Activated CD4-positive, alpha-beta T cell treated with anti-CD3 and anti-CD28 coated beads, Interleukin-2, amount 50 U/mL, for 4 hours (primary cell): Measurements from ENCODE around the gene GPR137C.

Experiments
- DNase-seq, 2 experiments: peaks; one replicate each; pipeline ENCODE4 v3.0.0-alpha.2; 2020

The GPR137C gene, protein sequence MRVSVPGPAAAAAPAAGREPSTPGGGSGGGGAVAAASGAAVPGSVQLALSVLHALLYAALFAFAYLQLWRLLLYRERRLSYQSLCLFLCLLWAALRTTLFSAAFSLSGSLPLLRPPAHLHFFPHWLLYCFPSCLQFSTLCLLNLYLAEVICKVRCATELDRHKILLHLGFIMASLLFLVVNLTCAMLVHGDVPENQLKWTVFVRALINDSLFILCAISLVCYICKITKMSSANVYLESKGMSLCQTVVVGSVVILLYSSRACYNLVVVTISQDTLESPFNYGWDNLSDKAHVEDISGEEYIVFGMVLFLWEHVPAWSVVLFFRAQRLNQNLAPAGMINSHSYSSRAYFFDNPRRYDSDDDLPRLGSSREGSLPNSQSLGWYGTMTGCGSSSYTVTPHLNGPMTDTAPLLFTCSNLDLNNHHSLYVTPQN

DNA sequence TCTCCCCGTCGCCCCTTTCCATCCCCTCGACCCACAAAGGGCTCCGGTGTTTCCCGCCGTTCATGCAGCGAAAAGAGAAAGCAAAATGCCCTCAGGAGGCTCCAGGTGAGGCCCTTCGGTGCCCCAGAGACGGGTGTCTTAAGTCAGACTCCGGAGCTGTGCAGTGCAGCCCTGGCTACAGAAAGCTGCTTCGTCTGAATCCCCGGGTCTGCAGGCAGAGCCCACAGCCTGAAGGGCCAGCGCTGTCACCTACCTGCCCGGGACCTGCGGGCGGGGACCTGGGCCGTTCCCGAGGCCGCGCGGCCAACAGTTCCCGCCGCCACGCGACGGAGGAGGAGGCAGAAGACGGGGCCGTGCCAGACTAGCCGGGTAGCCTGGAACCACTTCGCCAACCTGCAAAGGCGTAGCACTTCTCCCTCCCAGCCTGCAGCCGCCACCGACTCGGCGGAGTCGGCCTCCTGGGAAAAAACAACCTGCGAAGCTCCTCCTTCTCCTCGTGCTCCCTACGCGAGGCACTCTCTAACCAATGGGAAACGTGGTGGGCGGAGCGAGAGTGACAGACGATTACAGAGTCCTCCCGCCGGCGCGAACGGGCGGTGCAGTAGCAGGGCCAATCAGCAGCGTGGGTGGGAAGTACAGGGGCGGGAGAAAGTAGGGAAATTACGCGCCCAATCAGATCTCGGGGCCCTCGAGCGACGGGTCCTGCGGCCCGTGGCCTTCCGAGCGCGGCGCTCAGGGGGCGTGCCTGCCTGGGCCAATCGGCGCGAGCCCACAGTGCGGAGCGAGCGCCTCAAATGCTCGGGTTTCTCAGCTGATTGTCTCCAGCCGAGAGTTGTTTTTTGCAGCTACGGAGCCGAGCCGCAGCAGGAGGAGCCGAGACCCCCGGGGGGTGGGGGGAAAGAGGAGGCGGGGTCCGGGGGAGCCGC, at the start of gene GPR137C, which contains the start of gene TXNDC16:
TSS of gene GPR137C (plus strand) at position 774 of the 926 bp plus-strand sequence. CDS start 312 bp downstream, outside the sequence.
TSS of gene TXNDC16 (minus strand) at position 443 of the 926 bp plus-strand sequence. CDS start 8,948 bp downstream, outside the sequence.
- DNase-seq: peak; percentile 99 to 100

DNA sequence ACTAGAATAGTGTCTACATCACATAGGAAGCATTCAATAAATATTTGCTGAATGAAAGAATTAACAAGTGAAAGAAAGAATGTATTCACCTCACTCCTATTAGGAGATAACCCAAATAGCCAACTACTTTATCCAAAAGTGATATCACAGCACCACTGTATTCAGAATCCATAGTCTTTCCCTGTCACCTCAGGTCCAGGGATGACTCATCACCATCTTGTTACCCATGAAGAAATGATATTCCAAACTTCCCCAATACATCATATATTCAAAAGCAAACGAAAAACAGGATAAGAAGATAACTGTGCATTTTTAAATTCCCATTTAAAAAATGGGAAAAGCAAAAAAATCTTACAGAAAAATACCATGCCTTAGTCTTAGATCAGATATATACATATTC, 39.4 kb upstream of the GPR137C start:
- DNase-seq: no peak

DNA sequence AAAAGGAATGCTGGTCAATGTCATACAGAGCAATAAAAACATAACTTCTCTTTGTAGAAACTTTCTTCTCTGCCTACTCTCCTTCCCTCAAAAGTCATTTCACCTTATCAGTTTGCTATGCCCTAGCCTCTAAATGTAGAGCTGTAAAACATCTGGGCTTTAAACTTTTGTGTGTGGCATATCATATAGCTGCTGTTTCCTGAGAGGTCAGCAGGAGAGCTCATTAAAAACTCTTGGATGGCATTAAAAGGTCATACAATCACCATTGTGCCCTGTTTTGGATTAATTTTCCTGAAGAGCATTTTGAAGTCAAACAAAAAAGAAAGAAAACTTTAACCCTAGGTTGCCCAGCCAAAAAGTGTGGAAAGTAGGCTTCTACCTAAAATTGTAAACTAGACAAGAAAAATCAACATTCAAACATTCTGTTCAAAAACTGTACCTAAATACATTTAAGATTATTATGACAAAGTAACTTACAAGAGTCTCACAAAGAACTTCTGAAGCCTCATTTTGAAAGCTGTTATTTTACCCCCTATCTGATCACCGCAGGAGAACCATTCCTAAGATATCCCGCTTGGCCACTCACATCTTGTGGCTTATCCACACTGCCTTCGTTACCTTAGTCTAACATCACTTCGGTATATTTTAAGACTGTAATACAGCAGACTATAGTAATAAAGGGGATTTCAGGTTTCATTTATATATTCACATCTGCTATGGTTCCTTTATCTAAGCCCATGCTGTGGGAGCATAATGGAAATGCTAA, 38.4 kb upstream of the GPR137C start:
- DNase-seq: no peak

DNA sequence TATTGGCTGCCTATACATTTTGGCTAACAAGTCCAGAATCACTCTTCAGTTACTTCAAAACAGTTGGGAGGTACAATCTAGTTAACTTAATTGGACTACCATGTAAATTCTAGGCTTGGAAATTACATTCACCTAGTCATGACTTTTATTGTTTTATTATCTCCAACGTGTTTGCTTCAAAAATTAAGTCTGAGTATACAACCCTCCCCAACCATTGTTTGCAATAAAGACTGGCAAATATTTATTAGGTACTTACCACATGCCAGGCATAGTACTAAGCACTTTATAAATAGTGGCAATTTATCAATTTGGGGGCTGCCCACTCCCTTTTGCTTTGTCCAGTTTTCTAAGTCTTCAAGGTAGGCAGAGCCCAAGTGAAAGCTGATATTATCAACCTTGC, 30.6 kb upstream of the GPR137C start:
- no peak for DNase-seq

DNA sequence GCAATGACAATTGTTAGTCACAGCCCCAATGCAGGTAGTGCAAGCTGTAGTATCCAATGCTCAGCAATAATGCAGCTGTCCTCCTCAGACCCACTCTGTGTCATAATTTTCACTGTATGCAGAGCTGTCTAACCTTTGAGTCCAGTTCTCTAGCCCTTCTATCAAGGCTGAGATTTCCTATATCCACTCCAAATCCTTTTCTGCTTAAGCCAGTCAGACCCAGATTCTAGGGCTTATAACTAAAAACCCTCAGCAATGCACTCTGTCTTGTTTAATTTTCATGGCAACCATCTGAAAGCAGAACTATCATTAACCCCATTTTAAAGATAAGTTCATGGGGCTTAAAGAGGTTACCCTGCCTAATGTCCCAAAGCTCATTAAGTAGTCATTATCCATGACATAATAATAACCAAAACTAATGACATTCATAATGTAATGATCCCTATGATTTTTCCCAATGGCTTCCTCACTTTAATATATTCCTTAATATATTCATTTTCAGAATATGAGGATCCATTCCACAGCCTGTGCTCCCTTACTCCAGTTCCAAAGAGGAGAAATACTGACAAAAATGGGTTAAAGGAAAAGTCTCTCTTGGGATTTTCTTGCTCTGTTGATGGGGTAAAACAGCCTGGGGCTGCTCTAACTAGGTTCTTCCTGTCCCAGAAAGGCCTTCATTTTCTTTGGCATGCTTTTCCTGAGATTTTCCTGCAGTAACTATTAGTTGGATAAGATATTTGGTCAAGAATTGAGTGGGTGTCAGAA, 29.9 kb upstream of the GPR137C start:
- no peak for DNase-seq

DNA sequence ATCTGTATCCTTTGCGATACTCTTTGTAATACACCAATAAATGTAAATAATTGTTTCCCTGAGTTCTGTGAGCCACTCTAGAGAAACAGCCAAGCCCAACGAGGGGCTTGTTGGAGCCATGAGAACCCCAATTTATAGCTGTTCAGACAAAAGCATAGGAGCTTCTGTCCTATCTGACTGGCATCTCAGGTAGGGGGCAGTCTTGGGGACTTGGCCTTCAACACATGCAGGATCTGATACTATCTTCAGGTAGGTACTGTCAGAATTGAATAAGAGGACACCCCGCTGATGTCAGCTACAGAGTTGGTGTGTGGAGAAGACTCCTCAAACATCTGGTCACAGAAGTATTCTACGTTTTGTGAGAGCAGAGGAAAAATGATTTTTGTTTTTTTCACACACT, 25.6 kb upstream of the GPR137C start:
- no peak for DNase-seq

DNA sequence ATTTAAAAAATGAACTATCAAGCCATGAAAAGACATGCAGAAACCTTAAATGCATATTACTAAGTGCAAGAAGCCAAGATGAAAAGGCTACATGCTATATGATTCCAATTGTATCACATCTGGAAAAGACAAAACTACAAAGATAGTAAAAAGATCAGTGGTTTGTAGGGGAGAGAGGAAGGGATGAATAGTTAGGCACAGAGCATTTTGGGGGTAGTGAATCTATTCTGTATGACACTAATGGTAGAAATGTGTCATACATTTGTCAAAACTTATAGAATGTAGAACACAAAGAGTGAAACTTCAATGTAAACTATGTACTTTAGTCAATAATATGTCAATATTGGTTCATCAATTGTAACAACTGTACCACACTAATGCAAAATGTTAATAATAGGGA, 21.2 kb upstream of the GPR137C start:
- no peak for DNase-seq

DNA sequence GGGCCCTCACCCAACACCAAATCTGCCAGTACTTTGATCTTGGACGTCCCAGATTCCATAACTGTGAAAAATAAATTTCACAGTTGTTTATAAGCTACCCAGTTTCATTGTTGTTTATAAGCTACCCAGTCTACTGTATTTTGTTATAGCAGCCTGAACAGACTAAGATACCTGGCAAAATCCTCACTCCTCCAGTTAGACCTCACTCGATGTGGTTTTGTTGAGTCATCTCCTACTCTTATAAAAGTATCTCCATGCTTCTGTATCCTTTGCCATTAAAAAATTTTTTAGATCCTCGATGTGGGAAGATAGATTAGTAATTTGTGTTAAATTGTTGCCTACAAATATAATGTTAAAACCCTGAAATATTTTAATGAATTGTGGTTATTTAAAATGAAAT, 16.4 kb upstream of the GPR137C start:
- DNase-seq: no peak

DNA sequence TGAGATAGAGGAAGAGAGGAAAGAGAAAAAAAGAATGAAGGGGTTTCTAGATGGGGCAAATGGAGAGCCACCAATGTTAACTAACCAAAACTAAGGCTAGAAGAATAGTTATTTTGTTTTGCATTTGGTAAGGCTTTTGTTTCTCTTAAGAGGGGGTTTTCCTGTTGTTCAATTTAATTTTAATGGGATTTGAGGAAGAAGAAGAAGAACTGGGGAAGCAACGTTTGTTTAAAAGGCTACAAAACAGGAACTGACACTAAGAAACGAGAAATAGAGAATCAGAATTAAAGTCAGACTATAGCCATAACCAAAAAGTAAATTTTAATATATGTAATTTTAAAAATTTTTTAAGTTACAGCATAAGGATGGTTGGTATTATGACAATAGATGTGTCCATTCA, 14.0 kb upstream of the GPR137C start:
- no peak for DNase-seq

DNA sequence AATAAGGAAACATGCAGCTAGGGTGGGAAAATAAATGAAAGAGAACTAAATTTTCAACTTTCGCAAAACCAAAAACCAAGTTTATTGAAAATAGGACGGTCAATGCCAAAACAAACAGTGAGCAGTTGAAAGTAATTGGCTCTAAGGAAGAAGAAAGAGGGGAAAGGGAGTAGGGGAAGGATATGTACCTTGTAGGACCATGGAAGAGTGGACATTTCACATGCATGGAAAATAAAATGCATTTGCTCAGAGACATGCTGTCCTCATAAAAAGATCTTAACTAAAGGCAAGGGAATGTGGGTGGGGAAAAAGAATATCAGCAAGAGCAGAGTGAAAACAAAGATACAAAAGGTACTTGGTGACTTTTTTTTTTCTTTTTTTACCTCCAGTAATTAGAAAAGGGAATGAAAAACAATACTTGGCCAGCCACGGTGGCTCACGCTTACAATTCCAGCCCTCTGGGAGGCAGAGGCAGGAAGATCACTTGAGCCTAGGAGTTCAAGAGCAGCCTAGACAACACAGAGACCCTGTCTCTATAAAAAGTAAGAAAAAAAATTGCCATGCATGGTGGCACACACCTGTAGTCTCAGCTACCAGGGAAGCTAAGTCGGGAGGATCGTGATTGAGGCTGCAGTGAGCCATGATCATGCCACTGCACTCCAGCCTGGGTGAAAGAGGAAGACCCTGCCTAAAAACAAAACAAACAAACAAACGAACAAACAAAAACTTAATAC, 6.9 kb upstream of the GPR137C start:
- DNase-seq: no peak

DNA sequence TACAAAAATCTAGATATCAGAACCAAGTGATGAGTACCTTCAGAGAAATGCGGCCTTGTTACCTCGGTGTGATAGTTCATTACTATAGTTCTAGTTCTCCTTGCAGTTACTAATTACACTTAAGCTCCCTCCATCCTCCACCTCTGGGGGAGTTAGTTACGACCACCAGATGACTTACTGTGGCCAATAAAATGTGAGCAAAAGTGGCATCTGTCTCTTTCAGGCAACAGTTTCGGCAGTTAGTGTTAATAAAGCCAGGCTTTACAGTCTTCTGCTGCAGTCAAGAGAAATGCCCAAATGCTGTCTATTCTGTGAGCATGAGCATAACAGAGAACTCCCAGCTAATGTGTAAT, 6.3 kb upstream of the GPR137C start:
- no peak for DNase-seq

DNA sequence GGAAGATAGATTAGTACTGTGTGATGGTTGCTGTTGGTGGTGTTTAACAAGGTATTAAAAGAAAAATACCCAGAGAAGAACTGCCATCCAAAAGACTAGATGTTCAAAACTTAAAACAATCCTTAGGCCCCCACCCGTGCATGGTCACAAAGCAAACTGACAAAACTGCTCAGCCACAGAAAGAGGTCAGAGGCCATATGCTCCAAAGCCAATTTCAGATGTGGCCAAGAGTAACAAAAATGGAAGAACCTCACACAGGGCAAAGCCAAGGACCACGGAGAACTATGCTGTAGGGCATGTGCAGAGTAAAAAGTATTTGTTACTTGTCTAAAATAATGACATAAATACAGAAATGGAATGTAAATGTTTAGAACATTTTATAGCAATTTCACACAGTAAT, 5.6 kb upstream of the GPR137C start:
- no peak for DNase-seq

DNA sequence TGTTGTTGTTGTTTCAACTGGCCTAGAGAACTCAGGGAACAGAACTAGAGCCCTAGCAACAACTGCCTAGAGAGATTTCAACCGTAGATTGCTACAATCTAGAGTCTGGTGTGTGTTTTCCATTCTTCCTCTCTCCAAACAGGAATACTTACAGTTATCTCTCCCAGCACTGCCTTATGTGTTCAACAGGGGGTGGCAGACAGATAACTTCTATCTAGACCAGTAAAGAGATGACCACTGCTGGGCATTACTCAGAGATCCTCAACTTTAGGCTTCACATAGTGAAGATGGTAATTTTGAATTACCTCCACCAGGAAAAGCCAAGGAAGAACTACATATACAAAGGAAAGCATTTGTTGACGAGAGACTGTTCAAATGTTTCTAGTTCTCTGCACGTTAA, 5.1 kb upstream of the GPR137C start:
- DNase-seq: no peak

DNA sequence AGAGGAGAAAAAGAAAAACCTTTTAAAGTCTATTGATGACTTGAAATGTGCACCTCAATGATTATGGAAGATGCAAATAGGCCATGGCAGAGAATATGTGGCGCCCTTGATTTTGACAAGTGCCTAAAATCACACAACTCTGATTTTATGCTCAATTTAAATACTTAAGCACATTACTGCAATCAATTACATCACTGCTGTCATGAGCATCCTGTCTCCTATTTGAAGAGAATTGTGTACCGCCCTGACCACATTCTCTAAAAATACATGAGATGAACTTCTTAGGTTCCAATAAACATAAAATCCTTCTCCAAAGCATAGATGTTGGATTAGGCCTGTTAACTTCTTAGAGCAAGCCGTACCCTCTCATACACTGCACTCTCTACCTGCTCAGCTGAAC, 2.0 kb upstream of the GPR137C start:
- DNase-seq: no peak

DNA sequence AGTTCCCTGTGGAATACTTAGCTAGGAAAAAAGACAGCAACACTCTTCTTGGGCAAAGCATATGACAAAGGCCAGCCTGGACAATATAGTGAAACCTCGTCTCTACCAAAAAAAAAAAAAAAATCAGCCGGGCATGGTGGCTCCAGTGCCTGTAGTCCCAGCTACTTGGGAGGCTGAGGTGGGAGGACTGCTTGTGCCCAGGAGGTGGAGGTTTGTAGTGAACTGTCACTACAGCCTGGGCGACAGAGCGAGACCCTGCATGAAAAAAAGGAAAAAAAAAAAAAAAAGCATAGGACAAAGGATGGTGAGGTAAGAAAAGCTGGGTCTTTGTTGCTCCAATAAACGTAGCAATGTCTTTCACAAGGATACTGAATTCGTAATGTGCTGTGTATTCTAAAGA, 1.4 kb upstream of the GPR137C start:
- DNase-seq: no peak

DNA sequence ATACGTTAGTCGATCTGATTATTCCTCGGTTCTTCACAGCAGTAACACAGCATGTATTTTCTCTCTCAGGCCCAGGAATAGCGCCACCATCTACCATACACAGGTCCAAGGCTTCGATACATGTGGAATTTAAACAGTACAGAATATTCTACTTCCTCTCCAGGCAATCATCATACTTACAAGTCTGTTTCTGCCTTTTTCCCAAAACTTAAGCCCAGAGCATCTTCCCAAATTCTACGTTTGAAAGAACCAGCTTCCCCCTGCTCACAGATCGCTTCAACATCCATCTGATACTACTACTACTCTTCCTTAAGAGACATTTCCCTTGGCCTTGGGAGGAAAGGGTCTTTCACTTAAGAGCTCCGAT, 957 bp upstream of the GPR137C start:
- no peak for DNase-seq

DNA sequence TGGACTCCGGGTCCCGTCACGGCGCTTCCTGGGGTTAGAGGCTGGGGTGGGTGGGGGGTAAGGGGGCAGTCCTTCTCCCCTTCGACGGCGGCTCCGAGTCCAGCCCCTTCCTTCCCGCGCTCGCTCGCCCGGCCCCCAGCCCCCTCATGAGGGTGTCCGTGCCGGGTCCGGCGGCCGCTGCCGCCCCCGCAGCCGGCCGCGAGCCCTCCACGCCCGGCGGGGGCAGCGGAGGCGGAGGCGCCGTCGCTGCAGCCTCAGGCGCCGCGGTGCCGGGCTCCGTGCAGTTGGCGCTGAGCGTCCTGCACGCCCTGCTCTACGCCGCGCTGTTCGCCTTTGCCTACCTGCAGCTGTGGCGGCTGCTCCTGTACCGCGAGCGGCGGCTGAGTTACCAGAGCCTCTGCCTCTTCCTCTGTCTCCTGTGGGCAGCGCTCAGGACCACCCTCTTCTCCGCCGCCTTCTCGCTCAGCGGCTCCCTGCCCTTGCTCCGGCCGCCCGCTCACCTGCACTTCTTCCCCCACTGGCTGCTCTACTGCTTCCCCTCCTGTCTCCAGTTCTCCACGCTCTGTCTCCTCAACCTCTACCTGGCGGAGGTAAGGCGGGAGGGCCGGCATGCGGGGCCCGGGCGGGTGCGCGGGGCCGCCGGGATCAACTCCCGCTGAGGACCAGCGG, 500 bp downstream of the GPR137C start:
- DNase-seq: peak; percentile 15 to 20

DNA sequence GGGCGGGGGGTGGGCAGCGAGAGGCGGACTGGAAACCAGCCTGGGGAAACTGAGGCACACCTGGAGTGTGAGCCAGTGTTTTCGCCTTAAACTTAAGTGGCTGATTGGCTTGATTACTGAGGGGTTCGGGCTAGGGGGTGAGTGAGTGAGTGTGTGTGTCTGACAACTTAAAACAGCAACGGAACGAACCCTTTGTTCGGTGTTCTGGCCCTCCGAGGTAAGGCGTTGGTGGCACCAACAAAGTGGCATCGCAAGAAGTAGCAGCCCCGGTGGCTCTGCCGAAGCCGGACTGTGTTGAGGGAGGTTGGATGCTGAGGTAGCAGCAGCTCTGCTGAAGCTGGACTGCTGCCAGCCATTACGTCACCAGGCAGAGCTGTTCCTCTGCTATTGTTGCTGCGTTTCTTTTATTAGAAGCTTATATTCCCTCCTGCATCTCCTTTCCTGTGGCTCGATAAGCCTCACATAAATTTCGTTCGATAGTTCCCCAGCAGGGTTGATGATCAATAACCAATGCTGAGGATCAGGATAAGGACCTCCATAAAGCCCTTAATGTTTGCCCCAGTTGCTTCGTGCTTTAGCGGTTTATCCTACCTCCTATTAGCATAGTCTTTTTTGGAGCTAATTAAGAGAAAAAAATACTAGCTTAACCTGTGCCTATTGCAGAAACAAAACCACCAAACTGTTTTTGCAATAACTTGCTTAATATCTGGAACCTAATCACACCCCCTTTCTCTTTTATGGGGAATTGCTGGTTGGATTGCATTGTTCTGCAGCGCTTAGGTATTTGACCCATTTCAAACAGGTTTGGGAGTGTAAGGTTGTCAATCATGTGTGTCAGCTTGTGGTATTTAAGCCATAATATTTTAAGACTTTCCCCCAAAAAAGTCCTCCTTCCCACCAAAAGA, 1.3 kb downstream of the GPR137C start:
- DNase-seq: peak; percentile 78 to 83

DNA sequence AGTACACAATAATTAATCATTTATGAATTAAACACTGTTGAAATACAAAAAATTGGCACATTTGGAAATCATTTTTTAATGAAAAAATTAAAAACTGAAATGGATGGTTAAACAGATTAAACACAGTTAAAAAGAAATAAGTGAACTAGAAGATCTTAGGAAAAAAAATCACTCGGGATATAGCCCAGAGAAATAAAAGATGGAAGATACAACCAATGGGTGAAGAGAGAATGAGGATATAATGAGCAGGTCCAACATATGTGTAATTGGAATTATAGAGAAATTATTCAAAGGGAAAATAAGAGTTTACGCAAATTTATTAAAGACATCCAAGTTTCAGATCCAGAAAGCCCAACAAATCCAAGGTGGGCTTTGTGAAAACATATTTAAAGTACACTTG, 6.1 kb downstream of the GPR137C start:
- no peak for DNase-seq

DNA sequence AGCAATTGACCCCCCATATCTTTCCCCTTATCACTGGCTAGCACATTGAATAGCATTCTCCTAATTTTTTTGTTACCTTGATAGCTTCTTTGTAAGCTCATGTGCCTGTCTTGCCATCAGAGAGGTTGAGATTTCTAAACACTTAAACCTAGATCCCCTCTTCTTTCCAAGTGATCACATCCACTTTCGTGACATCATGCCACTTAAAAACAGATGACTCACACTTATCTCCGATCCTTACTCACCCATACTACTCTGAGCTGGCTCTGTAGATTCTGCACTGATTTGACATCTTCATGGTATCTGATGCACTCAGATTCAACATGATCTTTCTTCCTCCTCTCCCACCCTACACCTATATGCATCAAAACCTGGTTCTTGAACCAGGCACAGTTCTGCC, 10.5 kb downstream of the GPR137C start:
- no peak for DNase-seq
